GM23338 (cell line): ENCODE data around the gene RNF220. TPM values are rescaled to one million over a fixed set of nuclear protein-coding genes. Genes with fewer than 3 reads are reported as not detected.
A peak's percentile ranks its signal among the peaks of the same experiment; 100 is the strongest.

ENCODE experiments used
- ATAC-seq: fragments of 200-7000 bp; cut with Tn5 transposase; 3 replicates; pipeline ENCODE4 v1.9.1; 2020
- DNase-seq: peaks from one replicate; pipeline ENCODE4 v3.0.0-alpha.2; 2015; ENCODE audit warnings: low spot score
- H2AFZ ChIP-seq: fragments of 200-600 bp; sonication (generic); 2 replicates; pipeline ENCODE4 v1.8.0; 2016; ENCODE audit warnings: antibody characterized with exemption, mild to moderate bottlenecking, moderate library complexity
- H3F3A ChIP-seq: fragments of 200-600 bp; sonication (generic); replicated peaks from 2 replicates; pipeline ENCODE4 v1.8.0; 2017; ENCODE audit warnings: antibody characterized with exemption, mixed run types, low read depth
- H3K27ac ChIP-seq: fragments of 200-600 bp; sonication (generic); 2 replicates; pipeline ENCODE4 v1.6.1; 2016; ENCODE audit warnings: low read depth
- H3K27me3 ChIP-seq: fragments of 200-600 bp; sonication (generic); 2 replicates; pipeline ENCODE4 v1.8.0; 2016; ENCODE audit warnings: mild to moderate bottlenecking, mixed run types, moderate library complexity; ENCODE audit not compliant: insufficient read depth
- H3K36me3 ChIP-seq: fragments of 200-600 bp; sonication (generic); 2 replicates; pipeline ENCODE4 v1.8.0; 2016; ENCODE audit warnings: mild to moderate bottlenecking; ENCODE audit not compliant: insufficient read depth
- H3K4me1 ChIP-seq: fragments of 200-600 bp; sonication (generic); 2 replicates; pipeline ENCODE4 v1.8.0; 2016; ENCODE audit warnings: mild to moderate bottlenecking, moderate library complexity; ENCODE audit not compliant: insufficient read depth
- H3K4me2 ChIP-seq: fragments of 200-600 bp; sonication (generic); 2 replicates; pipeline ENCODE4 v1.7.1; 2017; ENCODE audit warnings: mixed run types
- H3K4me3 ChIP-seq: fragments of 200-600 bp; sonication (generic); 2 replicates; pipeline ENCODE4 v1.6.1; 2016; ENCODE audit warnings: mixed run types
- H3K79me2 ChIP-seq: fragments of 200-600 bp; sonication (generic); replicated peaks from 2 replicates; pipeline ENCODE4 v1.8.0; 2017; ENCODE audit warnings: mild to moderate bottlenecking; ENCODE audit not compliant: insufficient read depth
- H3K9me2 ChIP-seq: fragments of 200-600 bp; sonication (generic); 2 replicates; pipeline ENCODE4 v1.8.0; 2017; ENCODE audit not compliant: insufficient read depth
- H4K20me1 ChIP-seq: fragments of 200-600 bp; sonication (generic); replicated peaks from 2 replicates; pipeline ENCODE4 v1.8.0; 2017; ENCODE audit warnings: mild to moderate bottlenecking; ENCODE audit not compliant: insufficient read depth
- H3K27ac Mint-ChIP-seq: 2 replicates; pipeline ENCODE4 v1.8.0; 2020; ENCODE audit warnings: inconsistent platforms, mild to moderate bottlenecking, moderate library complexity, mixed read lengths
- H3K27me3 Mint-ChIP-seq: 3 replicates; pipeline ENCODE4 v1.8.0; 2022; ENCODE audit warnings: low read depth, mild to moderate bottlenecking, moderate library complexity, mixed read lengths, inconsistent platforms; ENCODE audit not compliant: insufficient read depth, poor library complexity
- H3K36me3 Mint-ChIP-seq: 3 replicates; pipeline ENCODE4 v1.8.0; 2021; ENCODE audit warnings: low read depth, mild to moderate bottlenecking, inconsistent platforms, moderate library complexity, mixed read lengths
- H3K4me1 Mint-ChIP-seq: 3 replicates; pipeline ENCODE4 v1.8.0; 2020; ENCODE audit warnings: mild to moderate bottlenecking, inconsistent platforms, mixed read lengths
- H3K4me3 Mint-ChIP-seq: 3 replicates; pipeline ENCODE4 v1.8.0; 2021; ENCODE audit warnings: moderate library complexity, mild to moderate bottlenecking, inconsistent platforms, mixed read lengths
- H3K9me3 Mint-ChIP-seq: 3 replicates; pipeline ENCODE4 v1.8.0; 2020; ENCODE audit warnings: moderate library complexity, mild to moderate bottlenecking, inconsistent platforms, mixed read lengths
- CREB1 ChIP-seq: fragments of 250-450 bp; sonication (Bioruptor Pico); IDR thresholded peaks from 2 replicates; pipeline ENCODE4 v1.5.0; 2020; ENCODE audit warnings: low read depth, mild to moderate bottlenecking, moderate library complexity
- CTCF ChIP-seq, 2 experiments: fragments of 200-600 bp in 1 of 2; sonication (generic) in 1 of 2; conservative IDR thresholded peaks; 2 replicates each; pipeline versions ENCODE4 v1.5.1 to v1.6.1; 2016 to 2017; ENCODE audit warnings: antibody characterized with exemption in 2 of 2, low read depth in 2 of 2, mild to moderate bottlenecking in 2 of 2, moderate library complexity in 1 of 2
- EZH2 ChIP-seq: fragments of 200-600 bp; sonication (generic); IDR thresholded peaks from one replicate; pipeline ENCODE4 v1.8.0; 2017; ENCODE audit warnings: antibody characterized with exemption, mild to moderate bottlenecking, low read depth; ENCODE audit not compliant: unreplicated experiment
- EZH2phosphoT487 ChIP-seq: fragments of 200-600 bp; sonication (generic); IDR thresholded peaks from one replicate; pipeline ENCODE4 v1.8.1; 2018; ENCODE audit warnings: antibody characterized with exemption; ENCODE audit not compliant: unreplicated experiment
- JUNB ChIP-seq: IDR thresholded peaks from one replicate; pipeline ENCODE4 v1.6.1; 2016; ENCODE audit warnings: antibody characterized with exemption; ENCODE audit not compliant: unreplicated experiment
- NANOG ChIP-seq: IDR thresholded peaks from 2 replicates; pipeline ENCODE4 v1.6.1; 2016; ENCODE audit warnings: antibody characterized with exemption, borderline replicate concordance
- POLR2AphosphoS5 ChIP-seq: IDR thresholded peaks from 2 replicates; pipeline ENCODE4 v1.6.1; 2016; ENCODE audit warnings: antibody characterized with exemption, low read depth
- STAT1 ChIP-seq: IDR thresholded peaks from one replicate; pipeline ENCODE4 v1.6.1; 2016; ENCODE audit warnings: antibody characterized with exemption; ENCODE audit not compliant: unreplicated experiment
- ZNF114 ChIP-seq: fragments of 250-450 bp; sonication (Bioruptor Pico); IDR thresholded peaks from 2 replicates; pipeline ENCODE4 v1.5.0; 2020; ENCODE audit warnings: mild to moderate bottlenecking, moderate library complexity
- ZNF331 ChIP-seq: fragments of 250-450 bp; sonication (Bioruptor Pico); IDR thresholded peaks from 2 replicates; pipeline ENCODE4 v1.5.0; 2020; ENCODE audit warnings: low read depth, mild to moderate bottlenecking, moderate library complexity
- ZNF462 ChIP-seq: fragments of 250-450 bp; sonication (Bioruptor Pico); IDR thresholded peaks from 2 replicates; pipeline ENCODE4 v1.5.0; 2020; ENCODE audit warnings: mild to moderate bottlenecking, moderate library complexity
- polyA plus RNA-seq: library from polyadenylated mRNA; unstranded; fragments of >200 nt; fragmentation: Nextera tagmentation; extraction: Ambion mirVana; gene quantifications from 2 replicates; pipeline ENCODE4 v1.2.1, GENCODE V29; 2016
- total RNA-seq: library from RNA; depleted of rRNA; stranded (reverse); fragments of >200 nt; shearing (Covaris generic); gene quantifications from 2 replicates; pipeline ENCODE4 v1.2.3, GENCODE V29; 2014
- TF ChIP-seq, protein P1 (sequence below): IDR thresholded peaks from one replicate; pipeline ENCODE4 v1.6.1; 2018; ENCODE audit warnings: antibody characterized with exemption; ENCODE audit not compliant: unreplicated experiment
- TF ChIP-seq, protein P2 (sequence below): IDR thresholded peaks from 2 replicates; pipeline ENCODE4 v1.6.1; 2016; ENCODE audit warnings: antibody characterized with exemption

Gene RNF220
- total and polyA plus RNA-seq, 2 experiments from 2014 or later, result 72.8 to 168 TPM

DNA sequence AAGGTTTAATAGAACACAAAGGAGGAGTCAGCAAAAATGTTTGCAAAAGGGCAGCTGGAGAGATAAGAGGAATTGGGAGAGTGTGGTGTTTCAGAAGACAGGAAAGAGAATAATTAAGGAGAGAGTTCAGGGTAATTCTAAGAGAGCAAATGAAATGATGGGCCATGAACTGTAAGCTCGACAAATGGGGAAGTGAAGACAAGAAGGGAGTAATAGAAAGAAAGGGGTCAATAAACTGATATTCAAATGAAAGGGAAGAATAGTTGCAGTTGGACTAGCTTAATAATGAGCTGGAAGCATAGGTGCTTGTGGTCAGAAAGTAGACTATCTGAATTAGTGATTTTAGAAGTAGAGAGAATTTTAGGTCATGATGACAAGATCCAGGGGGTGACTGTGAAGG is 15.6 kb upstream of the RNF220 start:
- H3K4me3 Mint-ChIP-seq, result no peak overlapping the region
- ATAC-seq (no peak), DNase-seq (no peak)
- peak overlapping the region; percentile 69 for H2AFZ ChIP-seq
- no peak overlapping the region for H3K27ac Mint-ChIP-seq
- no peaks in the 10 kb centered on the region for H3K9me2 ChIP-seq
- H3K4me3 ChIP-seq, result no peak overlapping the region
- H3K4me1 ChIP-seq, result no peaks in the 10 kb centered on the region
- H3K4me1 Mint-ChIP-seq, result no peaks in the 10 kb centered on the region; the same call in 2 of the 3 replicates
- peaks cover 4% of the 10 kb centered on the region for H3K27me3 Mint-ChIP-seq
- TF ChIP-seq JUNB (no peak), CTCF (conservative IDR thresholded peaks at IDR 0.05; ENCODE audit: low read depth in 2 of 2) (no peak), EZH2 (no peak), POLR2AphosphoS5 (no peak), EZH2phosphoT487 (no peak), STAT1 (no peak), CREB1 (no peak), ZNF462 (CRISPR knock-in tag) (no peak), ZNF331 (CRISPR knock-in tag) (no peak), NANOG (no peak), ZNF114 (no peak)
- TF ChIP-seq, protein P1, sequence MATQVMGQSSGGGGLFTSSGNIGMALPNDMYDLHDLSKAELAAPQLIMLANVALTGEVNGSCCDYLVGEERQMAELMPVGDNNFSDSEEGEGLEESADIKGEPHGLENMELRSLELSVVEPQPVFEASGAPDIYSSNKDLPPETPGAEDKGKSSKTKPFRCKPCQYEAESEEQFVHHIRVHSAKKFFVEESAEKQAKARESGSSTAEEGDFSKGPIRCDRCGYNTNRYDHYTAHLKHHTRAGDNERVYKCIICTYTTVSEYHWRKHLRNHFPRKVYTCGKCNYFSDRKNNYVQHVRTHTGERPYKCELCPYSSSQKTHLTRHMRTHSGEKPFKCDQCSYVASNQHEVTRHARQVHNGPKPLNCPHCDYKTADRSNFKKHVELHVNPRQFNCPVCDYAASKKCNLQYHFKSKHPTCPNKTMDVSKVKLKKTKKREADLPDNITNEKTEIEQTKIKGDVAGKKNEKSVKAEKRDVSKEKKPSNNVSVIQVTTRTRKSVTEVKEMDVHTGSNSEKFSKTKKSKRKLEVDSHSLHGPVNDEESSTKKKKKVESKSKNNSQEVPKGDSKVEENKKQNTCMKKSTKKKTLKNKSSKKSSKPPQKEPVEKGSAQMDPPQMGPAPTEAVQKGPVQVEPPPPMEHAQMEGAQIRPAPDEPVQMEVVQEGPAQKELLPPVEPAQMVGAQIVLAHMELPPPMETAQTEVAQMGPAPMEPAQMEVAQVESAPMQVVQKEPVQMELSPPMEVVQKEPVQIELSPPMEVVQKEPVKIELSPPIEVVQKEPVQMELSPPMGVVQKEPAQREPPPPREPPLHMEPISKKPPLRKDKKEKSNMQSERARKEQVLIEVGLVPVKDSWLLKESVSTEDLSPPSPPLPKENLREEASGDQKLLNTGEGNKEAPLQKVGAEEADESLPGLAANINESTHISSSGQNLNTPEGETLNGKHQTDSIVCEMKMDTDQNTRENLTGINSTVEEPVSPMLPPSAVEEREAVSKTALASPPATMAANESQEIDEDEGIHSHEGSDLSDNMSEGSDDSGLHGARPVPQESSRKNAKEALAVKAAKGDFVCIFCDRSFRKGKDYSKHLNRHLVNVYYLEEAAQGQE, result no peak
- TF ChIP-seq, protein P2, sequence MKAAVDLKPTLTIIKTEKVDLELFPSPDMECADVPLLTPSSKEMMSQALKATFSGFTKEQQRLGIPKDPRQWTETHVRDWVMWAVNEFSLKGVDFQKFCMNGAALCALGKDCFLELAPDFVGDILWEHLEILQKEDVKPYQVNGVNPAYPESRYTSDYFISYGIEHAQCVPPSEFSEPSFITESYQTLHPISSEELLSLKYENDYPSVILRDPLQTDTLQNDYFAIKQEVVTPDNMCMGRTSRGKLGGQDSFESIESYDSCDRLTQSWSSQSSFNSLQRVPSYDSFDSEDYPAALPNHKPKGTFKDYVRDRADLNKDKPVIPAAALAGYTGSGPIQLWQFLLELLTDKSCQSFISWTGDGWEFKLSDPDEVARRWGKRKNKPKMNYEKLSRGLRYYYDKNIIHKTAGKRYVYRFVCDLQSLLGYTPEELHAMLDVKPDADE, result no peak
- H3K27me3 ChIP-seq, result no peaks in the 10 kb centered on the region; the same call in 1 of the 2 replicates
- H3K36me3 ChIP-seq, result no peaks in the 10 kb centered on the region
- H4K20me1 ChIP-seq, result no peaks in the 10 kb centered on the region
- H3K36me3 Mint-ChIP-seq, result no peaks in the 10 kb centered on the region
- no peaks in the 10 kb centered on the region for H3K9me3 Mint-ChIP-seq
- H3K27ac ChIP-seq, result no peak overlapping the region
- H3K79me2 ChIP-seq, result no peaks in the 10 kb centered on the region
- no peaks in the 10 kb centered on the region for H3F3A ChIP-seq
- H3K4me2 ChIP-seq, result no peak overlapping the region
